CD4-positive, alpha-beta T cell (primary cell): ENCODE data around the gene SLC34A3. TPM values are rescaled to one million over a fixed set of nuclear protein-coding genes. Genes with fewer than 3 reads are reported as not detected.

Experiments
- ATAC-seq: fragments of 200-7000 bp; cut with Tn5 transposase; one replicate; pipeline ENCODE4 v1.10.0; 2022; ENCODE audit warnings: mild to moderate bottlenecking; ENCODE audit not compliant: poor library complexity
- CTCF ChIA-PET: fragments of 350-600 bp; sonication (Branson Sonifier 250); formaldehyde crosslinking; loops from one replicate; lab custom pipeline; 2021; ENCODE audit warnings: antibody characterized with exemption, inconsistent platforms; lab: Charles Lee
- POLR2A ChIA-PET: fragments of 350-600 bp; sonication (Branson Sonifier 250); formaldehyde crosslinking; loops from one replicate; lab custom pipeline; 2021; ENCODE audit warnings: antibody characterized with exemption, inconsistent platforms; lab: Charles Lee
- DNase-seq, 14 experiments: peaks; one replicate each; pipeline ENCODE4 v3.0.0-alpha.2; 2013 to 2020; ENCODE audit warnings: mixed read lengths in 2 of 14
- H3K27ac ChIP-seq, 2 donors: one replicate each; pipeline versions ENCODE4 v1.5.1 to v1.7.0; 2013; ENCODE audit warnings: low read length in 2 of 2, low read depth in 1 of 2, mild to moderate bottlenecking in 1 of 2
- H3K27me3 ChIP-seq, 2 experiments: 1 replicate in 1 of 2; 2 replicates in 1 of 2; pipeline versions ENCODE4 v1.6.1 to v1.7.0; 2013; ENCODE audit warnings: low read length in 2 of 2, control low read depth in 1 of 2, mild to moderate bottlenecking in 1 of 2, moderate library complexity in 1 of 2; ENCODE audit not compliant: insufficient read depth in 2 of 2, control insufficient read depth in 1 of 2
- H3K36me3 ChIP-seq: one replicate; pipeline ENCODE4 v1.6.1; 2013; ENCODE audit warnings: low read length, control low read depth; ENCODE audit not compliant: insufficient read depth
- H3K4me1 ChIP-seq: one replicate; pipeline ENCODE4 v1.6.1; 2013; ENCODE audit warnings: low read length, control low read depth; ENCODE audit not compliant: insufficient read depth
- H3K4me3 ChIP-seq: one replicate; pipeline ENCODE4 v1.5.1; 2013; ENCODE audit warnings: mild to moderate bottlenecking, low read length, moderate library complexity
- H3K9me3 ChIP-seq, 2 experiments: 1 replicate in 1 of 2; 2 replicates in 1 of 2; pipeline versions ENCODE4 v1.6.1 to v1.7.0; 2013; ENCODE audit warnings: low read length in 2 of 2, mild to moderate bottlenecking in 2 of 2, control low read depth in 1 of 2, moderate library complexity in 1 of 2; ENCODE audit not compliant: control insufficient read depth in 1 of 2, insufficient read depth in 1 of 2
- H3K27ac Mint-ChIP-seq: one replicate; pipeline ENCODE4 v1.8.0; 2020; ENCODE audit warnings: mixed read lengths
- H3K27me3 Mint-ChIP-seq: one replicate; pipeline ENCODE4 v1.8.0; 2021; ENCODE audit warnings: mixed read lengths
- H3K36me3 Mint-ChIP-seq: one replicate; pipeline ENCODE4 v1.8.0; 2021; ENCODE audit warnings: low read depth, mixed read lengths
- H3K4me1 Mint-ChIP-seq: one replicate; pipeline ENCODE4 v1.8.0; 2021; ENCODE audit warnings: low read depth, mixed read lengths
- H3K4me3 Mint-ChIP-seq: one replicate; pipeline ENCODE4 v1.8.0; 2020; ENCODE audit warnings: mild to moderate bottlenecking, mixed read lengths
- H3K9me3 Mint-ChIP-seq: one replicate; pipeline ENCODE4 v1.8.0; 2020; ENCODE audit warnings: mixed read lengths
- intact Hi-C, 2 experiments: fragments of 100-400 bp; cut with DNase I in 1 of 2; cut with micrococcal nuclease in 1 of 2; formaldehyde crosslinking; loops; one replicate each; pipeline versions ENCODE4 v1.15.1 to v1.9.0; 2023 to 2025; cut with DNase I, micrococcal nuclease
- total RNA-seq, 174 experiments: library from RNA in 2 of 174; stranded (reverse) in 2 of 174; gene quantifications; one replicate each; pipeline ENCODE4 v1.2.3 and lab custom pipeline; 2021 to 2026
- TF ChIP-seq, protein P1 (sequence below): fragments of 200-600 bp; IDR thresholded peaks from one replicate; pipeline ENCODE4 v1.8.0; 2022; ENCODE audit warnings: antibody characterized with exemption, mild to moderate bottlenecking

SLC34A3 gene
- total RNA-seq, 2 experiments from 2014 or later: not detected

DNA sequence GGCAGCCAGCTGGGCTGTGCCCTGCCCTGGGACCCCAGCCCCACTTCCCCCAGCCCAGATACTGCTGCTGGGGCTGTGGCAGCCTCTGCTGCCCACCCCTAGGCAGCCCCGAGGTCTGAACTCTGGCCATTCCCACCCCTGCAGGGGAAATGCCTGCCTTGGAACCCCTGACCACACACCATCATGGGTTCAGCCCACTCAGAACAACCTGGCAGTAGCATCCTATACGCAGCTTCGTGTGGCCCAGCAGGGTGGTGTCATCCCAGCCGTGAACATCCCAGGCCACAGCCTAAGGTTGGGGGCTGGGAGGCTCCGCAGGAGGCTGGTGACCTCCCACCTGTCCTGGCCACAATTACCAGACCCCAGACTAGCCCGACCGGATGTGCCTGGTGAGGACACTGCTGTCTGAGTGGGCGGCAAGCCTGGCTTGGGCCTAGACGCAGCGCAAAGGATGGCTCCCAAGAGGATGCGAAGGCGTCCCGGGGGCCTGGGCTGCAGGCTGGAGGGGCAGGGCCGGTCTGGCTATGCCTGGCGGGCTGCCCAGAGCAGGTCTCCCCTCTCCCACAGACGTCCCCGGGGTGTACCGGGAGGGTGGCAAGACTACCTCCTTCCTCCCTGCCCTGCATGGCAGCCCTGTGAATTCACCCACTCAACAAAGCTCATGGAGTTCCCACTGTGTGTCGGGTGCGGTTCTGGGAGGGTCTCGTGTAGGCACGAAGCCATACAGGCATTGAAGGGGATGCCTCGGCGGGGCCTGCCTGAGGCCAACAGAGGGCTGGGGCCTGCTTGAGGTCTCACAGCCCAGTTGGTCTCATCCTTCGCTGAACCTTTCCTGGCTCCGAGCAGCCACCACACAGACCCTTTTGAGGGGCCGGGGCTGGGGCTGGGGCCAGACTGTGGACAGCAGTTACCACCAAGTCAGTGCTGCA lies 1.5 kb upstream of the SLC34A3 start:
- peaks cover 14% of the 10 kb centered on the region for H3K4me1 ChIP-seq
- Mint-ChIP-seq H3K4me1 (peaks cover 5% of the 10 kb centered on the region), H3K4me3 (no peak overlapping the region), H3K36me3 (no peaks in the 10 kb centered on the region), H3K9me3 (no peaks in the 10 kb centered on the region), H3K27ac (no peak overlapping the region), H3K27me3 (peaks cover 5% of the 10 kb centered on the region)
- no peaks in the 10 kb centered on the region for H3K36me3 ChIP-seq
- CTCF ChIA-PET: interaction anchor here (1.5 kb wide), 1 partner anchor 107 kb away, joined by 3 read pairs; no protein-coding TSS in a partner anchor
- POLR2A ChIA-PET: interaction anchor here (2.4 kb wide), 1 partner anchor 11 kb away, joined by 15 read pairs; the partner anchor contains the start of gene TUBB4B
- no peak overlapping the region for H3K4me3 ChIP-seq
- ATAC-seq (no peak), DNase-seq (no peak)
- peaks cover 3 to 16% of the 10 kb centered on the region in 2 experiments for H3K27me3 ChIP-seq
- intact Hi-C loops: loop anchor here in 1 of 2 experiments (5.0 kb wide), 1 partner anchor 182 kb away; the partner anchor contains the start of gene NPDC1
- no peak overlapping the region for H3K27ac ChIP-seq
- TF ChIP-seq, protein P1, sequence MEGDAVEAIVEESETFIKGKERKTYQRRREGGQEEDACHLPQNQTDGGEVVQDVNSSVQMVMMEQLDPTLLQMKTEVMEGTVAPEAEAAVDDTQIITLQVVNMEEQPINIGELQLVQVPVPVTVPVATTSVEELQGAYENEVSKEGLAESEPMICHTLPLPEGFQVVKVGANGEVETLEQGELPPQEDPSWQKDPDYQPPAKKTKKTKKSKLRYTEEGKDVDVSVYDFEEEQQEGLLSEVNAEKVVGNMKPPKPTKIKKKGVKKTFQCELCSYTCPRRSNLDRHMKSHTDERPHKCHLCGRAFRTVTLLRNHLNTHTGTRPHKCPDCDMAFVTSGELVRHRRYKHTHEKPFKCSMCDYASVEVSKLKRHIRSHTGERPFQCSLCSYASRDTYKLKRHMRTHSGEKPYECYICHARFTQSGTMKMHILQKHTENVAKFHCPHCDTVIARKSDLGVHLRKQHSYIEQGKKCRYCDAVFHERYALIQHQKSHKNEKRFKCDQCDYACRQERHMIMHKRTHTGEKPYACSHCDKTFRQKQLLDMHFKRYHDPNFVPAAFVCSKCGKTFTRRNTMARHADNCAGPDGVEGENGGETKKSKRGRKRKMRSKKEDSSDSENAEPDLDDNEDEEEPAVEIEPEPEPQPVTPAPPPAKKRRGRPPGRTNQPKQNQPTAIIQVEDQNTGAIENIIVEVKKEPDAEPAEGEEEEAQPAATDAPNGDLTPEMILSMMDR: no peak
- H3K9me3 ChIP-seq: peaks cover 0 to 10% of the 10 kb centered on the region in 2 experiments

DNA sequence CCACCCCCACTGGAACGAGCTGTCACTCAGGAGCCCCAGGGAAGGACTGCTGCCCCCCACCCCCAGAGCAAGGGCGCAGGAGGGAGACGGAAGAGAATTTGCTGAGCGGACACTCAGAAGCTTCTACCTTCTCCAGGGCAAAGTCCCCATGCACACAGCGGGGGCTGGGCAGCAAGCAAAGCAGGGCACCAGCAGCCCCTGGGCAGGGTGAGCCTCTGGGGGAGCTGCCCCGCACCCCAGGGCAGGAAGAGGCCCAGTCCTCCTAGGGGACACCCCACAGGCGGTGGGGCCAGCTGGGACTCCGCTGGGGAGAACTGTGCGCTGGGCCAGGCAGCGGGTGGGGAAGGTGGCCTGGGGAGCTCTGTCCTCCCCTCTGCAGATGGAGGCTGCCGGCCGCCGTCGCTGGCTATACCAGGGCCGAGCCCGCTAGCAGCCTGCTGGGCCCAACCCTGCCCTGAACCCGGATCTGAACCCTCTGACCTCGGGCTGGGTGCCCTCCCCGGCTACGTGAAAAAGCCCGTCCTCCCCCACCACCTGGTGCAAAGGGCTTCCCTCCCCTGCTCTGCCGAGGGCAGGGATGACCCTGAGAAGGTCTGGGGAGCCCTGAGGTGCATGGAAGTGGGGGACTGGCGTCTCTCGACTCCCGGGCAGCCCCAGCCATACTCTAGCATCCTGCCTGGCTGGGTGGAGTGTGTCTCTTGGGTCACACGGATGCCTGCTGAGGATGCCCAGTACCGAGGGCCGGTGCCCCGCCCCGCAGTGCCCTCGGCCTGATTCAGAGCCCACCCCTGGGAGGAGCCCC lies 597 bp upstream of the SLC34A3 start:
- Mint-ChIP-seq H3K36me3 (no peaks in the 10 kb centered on the region), H3K27me3 (peaks cover 9% of the 10 kb centered on the region), H3K4me1 (peaks cover 5% of the 10 kb centered on the region), H3K9me3 (no peaks in the 10 kb centered on the region), H3K4me3 (no peak overlapping the region), H3K27ac (no peak overlapping the region)
- ATAC-seq (no peak), DNase-seq (no peak)
- H3K27me3 ChIP-seq: peaks cover 3 to 16% of the 10 kb centered on the region in 2 experiments
- peaks cover 8% of the 10 kb centered on the region for H3K4me1 ChIP-seq
- intact Hi-C loops: loop anchor here in 1 of 2 experiments (5.0 kb wide), 1 partner anchor 183 kb away; the partner anchor contains the start of gene NPDC1
- H3K27ac ChIP-seq: no peak overlapping the region
- H3K9me3 ChIP-seq: peaks cover 0 to 10% of the 10 kb centered on the region in 2 experiments
- H3K4me3 ChIP-seq: no peak overlapping the region
- no peaks in the 10 kb centered on the region for H3K36me3 ChIP-seq
- TF ChIP-seq, protein P1: no peak
- ChIA-PET POLR2A (no interaction called here), CTCF (interaction anchor here (1.5 kb wide), 1 partner anchor 108 kb away, joined by 3 read pairs; no protein-coding TSS in a partner anchor)

DNA sequence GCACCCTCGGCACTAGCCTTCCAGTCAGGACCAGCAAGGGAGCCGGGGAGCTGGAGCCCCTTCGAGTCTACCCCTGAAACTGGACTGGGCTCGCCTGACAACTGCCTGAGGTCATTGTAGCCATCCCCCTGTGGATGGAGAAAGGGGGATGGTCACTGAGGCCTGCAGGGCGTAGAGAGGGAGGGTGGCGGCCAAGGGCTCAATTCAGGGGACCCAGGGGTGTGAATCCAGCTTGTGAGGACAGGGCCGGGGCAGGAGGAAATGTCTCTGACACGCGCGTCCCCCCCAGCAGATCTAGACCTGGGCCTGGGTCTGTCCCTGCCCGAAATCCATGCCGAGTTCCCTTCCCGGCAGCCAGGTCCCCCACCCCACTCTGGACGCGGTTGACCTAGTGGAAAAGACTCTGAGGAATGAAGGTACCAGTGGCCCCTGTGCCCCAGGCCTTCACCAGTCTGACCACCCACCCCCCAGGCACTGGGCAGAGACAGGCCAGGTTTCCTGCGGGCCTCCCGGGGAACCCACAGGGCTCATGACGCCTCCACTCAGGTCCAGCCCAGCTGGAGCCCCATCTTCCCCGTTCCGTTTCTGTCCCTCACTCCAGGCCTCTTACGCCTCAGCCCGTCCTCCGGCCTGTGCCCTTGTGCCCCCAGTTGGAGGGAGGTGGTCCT lies 805 bp downstream of the SLC34A3 start:
- Histone ChIP-seq H3K27me3 (peaks cover 3 to 16% of the 10 kb centered on the region in 2 experiments), H3K27ac (no peak overlapping the region), H3K4me3 (no peak overlapping the region), H3K36me3 (no peaks in the 10 kb centered on the region), H3K4me1 (peaks cover 16% of the 10 kb centered on the region), H3K9me3 (peaks cover 0 to 10% of the 10 kb centered on the region in 2 experiments)
- Mint-ChIP-seq H3K36me3 (no peaks in the 10 kb centered on the region), H3K27me3 (peaks cover 11% of the 10 kb centered on the region), H3K4me1 (peaks cover 5% of the 10 kb centered on the region), H3K27ac (no peak overlapping the region), H3K4me3 (no peak overlapping the region), H3K9me3 (no peaks in the 10 kb centered on the region)
- intact Hi-C loops: no loop called here
- no peak for DNase-seq
- ATAC-seq: no peak
- POLR2A ChIA-PET: no interaction called here
- TF ChIP-seq, protein P1: no peak
- CTCF ChIA-PET: no interaction called here
